NCI-H2196 (cell line): Measurements from ENCODE around the gene CC2D2A.

Experiments
- DNase-seq: peaks from one replicate; lab custom pipeline; 2025; ENCODE audit not compliant: unreplicated experiment; lab: John Stamatoyannopoulos, UW

CC2D2A gene

GRCh38 chr4:15469402-15470127 lies at the start of gene CC2D2A:
Gene CC2D2A (plus strand): TSS chr4:15469882. CDS start chr4:15475933, 6,051 bp downstream.
- DNase-seq, result no peak

GRCh38 chr4:15420642-15421041 lies 49.0 kb upstream of the CC2D2A start:
- no peak for DNase-seq

GRCh38 chr4:15423285-15423711 lies 46.4 kb upstream of the CC2D2A start:
- DNase-seq, result no peak

- no peak for DNase-seq
Measured at GRCh38 chr4:15425520-15425919, 44.2 kb upstream of the CC2D2A start.

GRCh38 chr4:15427161-15427560 lies 42.5 kb upstream of the CC2D2A start:
- no peak for DNase-seq

GRCh38 chr4:15427701-15428100 lies 42.0 kb upstream of the CC2D2A start, which contains the start of gene C1QTNF7:
Gene C1QTNF7 (plus strand): TSS chr4:15428033. CDS start chr4:15435744, 7,711 bp downstream.
- no peak for DNase-seq

- DNase-seq, result no peak
Measured at GRCh38 chr4:15428611-15429010, 41.1 kb upstream of the CC2D2A start.

GRCh38 chr4:15434091-15434490 lies 35.6 kb upstream of the CC2D2A start:
- DNase-seq, result no peak

GRCh38 chr4:15434676-15435075 lies 35.0 kb upstream of the CC2D2A start:
- DNase-seq, result no peak

- DNase-seq, result no peak
Measured at GRCh38 chr4:15436513-15436912, 33.2 kb upstream of the CC2D2A start.

GRCh38 chr4:15438939-15439524 lies 30.6 kb upstream of the CC2D2A start:
- DNase-seq, result no peak

- no peak for DNase-seq
Measured at GRCh38 chr4:15443371-15444160, 26.1 kb upstream of the CC2D2A start.

GRCh38 chr4:15444276-15444675 lies 25.4 kb upstream of the CC2D2A start:
- no peak for DNase-seq

GRCh38 chr4:15444879-15445547 lies 24.7 kb upstream of the CC2D2A start:
- no peak for DNase-seq

- DNase-seq, result no peak
Measured at GRCh38 chr4:15451181-15451865, 18.4 kb upstream of the CC2D2A start.

GRCh38 chr4:15451866-15452765 lies 17.6 kb upstream of the CC2D2A start:
- no peak for DNase-seq

- DNase-seq, result no peak
Measured at GRCh38 chr4:15455290-15455689, 14.4 kb upstream of the CC2D2A start.

GRCh38 chr4:15457406-15458201 lies 12.1 kb upstream of the CC2D2A start:
- DNase-seq, result peak; percentile 6

- DNase-seq, result no peak
Measured at GRCh38 chr4:15458616-15459015, 11.1 kb upstream of the CC2D2A start.
